Fibroblast of peridontal ligament (primary cell): ENCODE results near the gene TRPV4.

Source experiments
- DNase-seq: peaks from one replicate; pipeline ENCODE4 v3.0.0-alpha.2; 2010; ENCODE audit errors: extremely low read depth

TRPV4 gene

GRCh38 chr12:109804820-109805761 lies 28.1 kb downstream of the TRPV4 start:
- peak; percentile 61 for DNase-seq

- DNase-seq = no peak
Measured at GRCh38 chr12:109803678-109804077, 29.5 kb downstream of the TRPV4 start.

- DNase-seq = no peak
Measured at GRCh38 chr12:109802828-109803227, 30.4 kb downstream of the TRPV4 start.

- no peak for DNase-seq
Measured at GRCh38 chr12:109800536-109800935, 32.7 kb downstream of the TRPV4 start.

GRCh38 chr12:109798691-109799090 lies 34.5 kb downstream of the TRPV4 start:
- no peak for DNase-seq

GRCh38 chr12:109797905-109798669 lies 35.1 kb downstream of the TRPV4 start:
- DNase-seq = no peak

- no peak for DNase-seq
Measured at GRCh38 chr12:109796057-109796456, 37.1 kb downstream of the TRPV4 start.

- peak; percentile 83 for DNase-seq
Measured at GRCh38 chr12:109795023-109795422, 38.2 kb downstream of the TRPV4 start.

- no peak for DNase-seq
Measured at GRCh38 chr12:109793826-109794501, 39.2 kb downstream of the TRPV4 start.

GRCh38 chr12:109793411-109793810 lies 39.8 kb downstream of the TRPV4 start:
- no peak for DNase-seq

GRCh38 chr12:109792992-109793391 lies 40.2 kb downstream of the TRPV4 start:
- no peak for DNase-seq

- DNase-seq = no peak
Measured at GRCh38 chr12:109789526-109790048, 43.6 kb downstream of the TRPV4 start.

GRCh38 chr12:109786799-109787198 lies 46.4 kb downstream of the TRPV4 start:
- DNase-seq = no peak

GRCh38 chr12:109785854-109786253 lies 47.3 kb downstream of the TRPV4 start:
- no peak for DNase-seq

- DNase-seq = no peak
Measured at GRCh38 chr12:109783965-109784244, 49.3 kb downstream of the TRPV4 start.

- no peak for DNase-seq
Measured at GRCh38 chr12:109783135-109783964, 49.8 kb downstream of the TRPV4 start.

GRCh38 chr12:109782326-109782703 lies 50.9 kb downstream of the TRPV4 start:
- no peak for DNase-seq

GRCh38 chr12:109781668-109782325 lies 51.4 kb downstream of the TRPV4 start:
- DNase-seq = no peak

GRCh38 chr12:109779382-109779781 lies 53.8 kb downstream of the TRPV4 start:
- DNase-seq = no peak

GRCh38 chr12:109778684-109779083 lies 54.5 kb downstream of the TRPV4 start:
- no peak for DNase-seq

GRCh38 chr12:109777544-109777943 lies 55.7 kb downstream of the TRPV4 start:
- DNase-seq = peak; percentile 34
